H1 (cell line): ENCODE data around the gene APOC3. TPM values are rescaled to one million over a fixed set of nuclear protein-coding genes. Genes with fewer than 3 reads are reported as not detected.

ENCODE experiments used
- CTCF ChIA-PET: fragments of 300-600 bp; sonication (Branson Sonifier 250); formaldehyde crosslinking; loops from one replicate; lab custom pipeline; 2021; ENCODE audit not compliant: partially characterized antibody; lab: Charles Lee
- POLR2A ChIA-PET: fragments of 300-600 bp; sonication (Branson Sonifier 250); formaldehyde crosslinking; loops from one replicate; lab custom pipeline; 2021; ENCODE audit warnings: inconsistent platforms; ENCODE audit not compliant: partially characterized antibody; lab: Charles Lee
- DNase-seq, 2 experiments: peaks; one replicate each; pipeline versions ENCODE4 v3.0.0 to v3.0.0-alpha.2; 2010 to 2022; ENCODE audit warnings: low spot score in 2 of 2, low read depth in 1 of 2, mixed read lengths in 1 of 2
- FAIRE-seq: peaks from 2 replicates; lab custom pipeline; 2011; peaks lifted over from hg19 to GRCh38; lab: Jason Lieb, UNC
- H2AFZ ChIP-seq: 2 replicates; pipeline ENCODE4 v1.8.1; 2012; ENCODE audit warnings: low read length, inconsistent platforms
- H2AK5ac ChIP-seq: 2 replicates; pipeline ENCODE4 v1.6.1; 2013; ENCODE audit warnings: low read depth, low read length
- H2BK120ac ChIP-seq: replicated peaks from 2 replicates; pipeline ENCODE3; 2013; ENCODE audit warnings: low read depth, low read length, inconsistent platforms
- H2BK12ac ChIP-seq: 2 replicates; pipeline ENCODE4 v1.6.1; 2013; ENCODE audit warnings: low read depth, low read length
- H2BK15ac ChIP-seq: 2 replicates; pipeline ENCODE4 v1.6.1; 2013; ENCODE audit warnings: low read length
- H2BK20ac ChIP-seq: 2 replicates; pipeline ENCODE4 v1.6.1; 2013; ENCODE audit warnings: low read length
- H2BK5ac ChIP-seq: 2 replicates; pipeline ENCODE4 v1.6.1; 2013; ENCODE audit warnings: low read depth, low read length
- H3K14ac ChIP-seq: 2 replicates; pipeline ENCODE4 v1.6.1; 2013; ENCODE audit warnings: inconsistent platforms; ENCODE audit not compliant: insufficient read length
- H3K18ac ChIP-seq: 2 replicates; pipeline ENCODE4 v1.6.1; 2013; ENCODE audit warnings: low read length; ENCODE audit errors: extremely low read depth
- H3K23ac ChIP-seq: 2 replicates; pipeline ENCODE4 v1.6.1; 2013; ENCODE audit warnings: inconsistent platforms; ENCODE audit not compliant: insufficient read length
- H3K23me2 ChIP-seq: 2 replicates; pipeline ENCODE4 v1.6.1; 2013; ENCODE audit warnings: low read depth, low read length
- H3K27ac ChIP-seq: 2 replicates; pipeline ENCODE4 v1.6.1; 2011; ENCODE audit warnings: low read depth, low read length, inconsistent platforms
- H3K27me3 ChIP-seq, 4 experiments: replicated peaks in 1 of 4; 1 replicate in 1 of 4; 2 replicates in 3 of 4; pipeline versions ENCODE4 v1.6.1 to v1.8.1; 2011 to 2013; ENCODE audit warnings: low read length in 3 of 4, mild to moderate bottlenecking in 3 of 4, inconsistent platforms in 2 of 4, mixed read lengths in 2 of 4, moderate library complexity in 1 of 4; ENCODE audit not compliant: control insufficient read depth in 3 of 4, insufficient read depth in 3 of 4; ENCODE audit errors: extremely low read depth in 1 of 4
- H3K36me3 ChIP-seq, 4 experiments: 2 replicates each; pipeline versions ENCODE4 v1.6.1 to v1.8.1; 2011 to 2013; ENCODE audit warnings: mild to moderate bottlenecking in 4 of 4, low read length in 3 of 4, moderate library complexity in 2 of 4, control low read depth in 1 of 4, inconsistent platforms in 1 of 4; ENCODE audit not compliant: insufficient read depth in 4 of 4, control insufficient read depth in 2 of 4
- H3K4ac ChIP-seq: replicated peaks from 2 replicates; pipeline ENCODE3; 2013; ENCODE audit warnings: low read length, low read depth, mixed read lengths, inconsistent platforms; ENCODE audit not compliant: insufficient read length
- H3K4me1 ChIP-seq, 4 experiments: replicated peaks in 1 of 4; 1 replicate in 1 of 4; 2 replicates in 3 of 4; pipeline versions ENCODE4 v1.6.1 to v1.8.1; 2011 to 2013; ENCODE audit warnings: low read length in 3 of 4, inconsistent platforms in 2 of 4, mixed read lengths in 1 of 4; ENCODE audit not compliant: insufficient read depth in 4 of 4, control insufficient read depth in 3 of 4
- H3K4me2 ChIP-seq, 2 experiments: 2 replicates each; pipeline versions ENCODE4 v1.6.1 to v1.8.1; 2011 to 2013; ENCODE audit warnings: low read depth in 2 of 2, low read length in 2 of 2, control low read depth in 1 of 2, inconsistent platforms in 1 of 2, mild to moderate bottlenecking in 1 of 2; ENCODE audit not compliant: insufficient read depth in 1 of 2
- H3K4me3 ChIP-seq, 4 experiments: fragments of 200-600, 300-600 bp in 1 of 4; sonication (generic), shearing (Covaris generic), sonication (Bioruptor Twin) in 1 of 4; 2 replicates each; pipeline versions ENCODE4 v1.5.1 to v1.8.1; 2011 to 2016; ENCODE audit warnings: low read length in 4 of 4, low read depth in 3 of 4, control low read depth in 2 of 4, inconsistent platforms in 2 of 4, mild to moderate bottlenecking in 2 of 4, mixed read lengths in 1 of 4, moderate library complexity in 1 of 4; ENCODE audit not compliant: insufficient read depth in 2 of 4; ENCODE audit errors: extremely low read depth in 1 of 4
- H3K56ac ChIP-seq: replicated peaks from 2 replicates; pipeline ENCODE3; 2013; ENCODE audit warnings: low read depth, mild to moderate bottlenecking, mixed read lengths, low read length, inconsistent platforms; ENCODE audit not compliant: insufficient read length
- H3K79me1 ChIP-seq: 2 replicates; pipeline ENCODE4 v1.6.1; 2013; ENCODE audit warnings: low read depth, low read length, control low read depth
- H3K79me2 ChIP-seq, 2 experiments: 2 replicates each; pipeline versions ENCODE4 v1.6.1 to v1.8.1; 2012 to 2013; ENCODE audit warnings: low read length in 2 of 2, mild to moderate bottlenecking in 2 of 2, inconsistent platforms in 1 of 2; ENCODE audit not compliant: insufficient read depth in 2 of 2, control insufficient read depth in 1 of 2
- H3K9ac ChIP-seq, 4 experiments: replicated peaks in 1 of 4; 1 replicate in 1 of 4; 2 replicates in 3 of 4; pipeline versions ENCODE4 v1.6.1 to v1.8.1; 2011 to 2013; ENCODE audit warnings: low read depth in 3 of 4, low read length in 3 of 4, control low read depth in 2 of 4, mild to moderate bottlenecking in 2 of 4, moderate library complexity in 2 of 4, inconsistent platforms in 1 of 4; ENCODE audit errors: extremely low read depth in 1 of 4
- H3K9me3 ChIP-seq, 2 experiments: 2 replicates each; pipeline versions ENCODE4 v1.6.1 to v1.8.1; 2012 to 2013; ENCODE audit warnings: mild to moderate bottlenecking in 2 of 2, moderate library complexity in 2 of 2, control low read depth in 1 of 2, inconsistent platforms in 1 of 2, low read depth in 1 of 2, low read length in 1 of 2, mixed read lengths in 1 of 2; ENCODE audit not compliant: insufficient read depth in 2 of 2
- H4K20me1 ChIP-seq, 2 experiments: replicated peaks in 1 of 2; 2 replicates each; pipeline versions ENCODE3 to v1.8.1; 2011 to 2013; ENCODE audit warnings: inconsistent platforms in 2 of 2, low read length in 2 of 2, mild to moderate bottlenecking in 1 of 2; ENCODE audit not compliant: insufficient read depth in 2 of 2, control insufficient read depth in 1 of 2
- H4K5ac ChIP-seq: 2 replicates; pipeline ENCODE4 v1.6.1; 2013; ENCODE audit warnings: low read length, low read depth, mixed read lengths, inconsistent platforms; ENCODE audit not compliant: insufficient read length
- H4K8ac ChIP-seq: 2 replicates; pipeline ENCODE4 v1.8.0; 2013; ENCODE audit warnings: mild to moderate bottlenecking, moderate library complexity, low read length, inconsistent platforms; ENCODE audit not compliant: insufficient read depth; ENCODE audit errors: extremely low read depth
- H4K91ac ChIP-seq: replicated peaks from 2 replicates; pipeline ENCODE3; 2013; ENCODE audit warnings: low read length, mixed read lengths, inconsistent platforms; ENCODE audit not compliant: insufficient read length
- BACH1 ChIP-seq: IDR thresholded peaks from 2 replicates; pipeline ENCODE4 v1.6.1; 2012; ENCODE audit warnings: low read length, improper control_type of control experiment
- BCL11A ChIP-seq, 2 experiments: IDR thresholded peaks; one replicate each; pipeline ENCODE4 v1.6.1; 2011; ENCODE audit warnings: low read depth in 2 of 2, low read length in 2 of 2, mild to moderate bottlenecking in 2 of 2
- SIX5 ChIP-seq: IDR thresholded peaks from 2 replicates; pipeline ENCODE4 v1.6.1; 2011; ENCODE audit warnings: mild to moderate bottlenecking, low read depth, low read length
- USF2 ChIP-seq: IDR thresholded peaks from 2 replicates; pipeline ENCODE4 v1.6.1; 2011; ENCODE audit warnings: low read length, improper control_type of control experiment
- WGBS, 2 experiments: shearing (Covaris generic) in 1 of 2; methylation state at CpG; one replicate each; pipeline versions ENCODE4 v1.1.6 to v1.1.7; 2013 to 2015; ENCODE audit warnings: low lambda C conversion rate in 2 of 2, mixed read lengths in 2 of 2, inconsistent platforms in 1 of 2, low coverage in 1 of 2, missing lambda C conversion rate in 1 of 2; ENCODE audit not compliant: insufficient replicate concordance in 2 of 2, insufficient coverage in 1 of 2, insufficient read length in 1 of 2; ENCODE audit errors: extremely low coverage in 1 of 2, missing lambda C conversion rate in 1 of 2; 5-methylcytosine and 5-hydroxymethylcytosine counted together
- polyA plus RNA-seq, 7 experiments: library from polyadenylated mRNA; depleted of rRNA in 3 of 7; stranded (reverse) in 5 of 7; unstranded in 2 of 7; fragments of >200 nt in 5 of 7; fragments of 200-250 nt in 2 of 7; gene quantifications; 1 replicate in 5 of 7; 2 replicates in 1 of 7; 4 replicates in 1 of 7; pipeline versions ENCODE4 v1.2.1 to v1.2.3, GENCODE V29; 2011 to 2013; ENCODE audit warnings: missing spikeins in 2 of 7, mixed read lengths in 2 of 7
- total RNA-seq: library from RNA; stranded (reverse); fragmentation: NEBNext Ultra II Directional; extraction: Animal tissue kit (Norgen Biotek cat#: 25700); gene quantifications from 2 replicates; pipeline ENCODE4 v1.2.1, GENCODE V29; 2021

APOC3 gene
- total and polyA plus RNA-seq, 2 of the 8 experiments (the other 6 are each of a cell fraction or from before 2014, with no cell fraction given): not detected

- Histone ChIP-seq H3K27me3 (no peaks in the 10 kb centered on the region), H3K36me3 (no peaks in the 10 kb centered on the region), H2BK120ac (no peak overlapping the region), H4K8ac (no peak overlapping the region), H3K23ac (no peak overlapping the region), H4K20me1 (no peaks in the 10 kb centered on the region), H4K91ac (no peak overlapping the region), H3K27ac (no peak overlapping the region), H3K4me1 (0 out of 7 replicates have a peak, but pooled peaks cover 0 to 3% (median 0%) of the 10 kb centered on the region in 4 experiments), H3K56ac (no peak overlapping the region), H2BK15ac (no peak overlapping the region), H3K9ac (no peak overlapping the region), H2AFZ (no peak overlapping the region), H3K4me3 (no peak overlapping the region), H3K14ac (no peak overlapping the region), H2AK5ac (no peak overlapping the region), H4K5ac (no peak overlapping the region), H3K18ac (no peak overlapping the region), H3K79me2 (no peaks in the 10 kb centered on the region), H2BK20ac (no peak overlapping the region), H3K23me2 (no peaks in the 10 kb centered on the region), H2BK5ac (no peak overlapping the region), H2BK12ac (no peak overlapping the region), H3K4ac (no peak overlapping the region), H3K79me1 (no peaks in the 10 kb centered on the region), H3K4me2 (no peak overlapping the region), H3K9me3 (no peaks in the 10 kb centered on the region)
- DNase-seq (no peak), FAIRE-seq (no peak)
- ChIA-PET POLR2A (no interaction called here), CTCF (interaction anchor here (1.1 to 4.5 kb wide), 2 partner anchors 8 to 28 kb away, joined by 4 to 31 read pairs; partner anchors contain the start of gene APOA5)
- 86% methylated on average over 4 of the region's 5 CpGs; no CpG with 5 or more reads in 1 of the 2 experiments for WGBS, 2 experiments
- TF ChIP-seq BACH1 (no peak), SIX5 (no peak), BCL11A (IDR thresholded peaks at IDR 0.05; ENCODE audit: low read depth in 2 of 2, low read length in 2 of 2) (no peak), USF2 (no peak)
Measured at GRCh38 chr11:116798368-116798767, 31.3 kb upstream of the APOC3 start.
